ENCODE results near the gene GDF11. TPM values are rescaled to one million over a fixed set of nuclear protein-coding genes. Genes with fewer than 3 reads are reported as not detected.

The GDF11 gene
- total RNA-seq, 1 experiment from 2014 or later = 5.3 TPM

- H3K9me3 ChIP-seq (ENCODE audit: control insufficient read depth in 1 of 2, insufficient read depth in 1 of 2, low read depth in 1 of 2, low read length in 2 of 2) = no peaks in the 10 kb centered on the region
- H3K9ac ChIP-seq (ENCODE audit: low read length) = peak overlapping the region; percentile 72
- intact Hi-C loops (cut with micrococcal nuclease) = no loop called here
- H2AFZ ChIP-seq (ENCODE audit: low read depth, low read length, poor library complexity, severe bottlenecking) = no peak overlapping the region
- DNase-seq (ENCODE audit: low read depth, low spot score) = no peak
- ATAC-seq = no peak
- H4K20me1 ChIP-seq (ENCODE audit: insufficient read depth) = no peaks in the 10 kb centered on the region
- RAD21 ChIA-PET (ENCODE audit: low non-redundant PET in 1 of 2, low total read pairs in 2 of 2, uncharacterized antibody in 2 of 2, unreplicated experiment in 2 of 2) = interaction anchor here in 1 of 2 experiments (0.9 kb wide), 1 partner anchor 8 kb away, joined by 4 read pairs; the partner anchor contains the start of gene ITGA7
- peaks cover 11% of the 10 kb centered on the region; the same call in 1 of the 2 replicates for H3K27me3 ChIP-seq (ENCODE audit: insufficient read depth, low read length)
- peak overlapping the region; percentile 93 for H3K4me2 ChIP-seq (ENCODE audit: low read length)
- H3K27ac ChIP-seq (ENCODE audit: low read depth, low read length) = peak overlapping the region; percentile 84
- POLR2A ChIA-PET = no interaction called here
- BruUV-seq (replicated peaks) = TSS peak; percentile 93
- H3K9me2 ChIP-seq (ENCODE audit: insufficient read depth) = no peaks in the 10 kb centered on the region
- H3K79me2 ChIP-seq (ENCODE audit: insufficient read depth, low read length) = peaks cover 14% of the 10 kb centered on the region
- H3K4me1 ChIP-seq (ENCODE audit: control insufficient read depth in 1 of 2, insufficient read depth in 2 of 2, low read length in 2 of 2) = peaks cover 21 to 41% of the 10 kb centered on the region in 2 experiments
- H3K4me3 ChIP-seq (replicated peaks in 1 of 2; ENCODE audit: low read depth in 1 of 2, low read length in 2 of 2) = peak overlapping the region; percentile 75 to 94
- no peak for TF ChIP-seq FOSL1 (IDR thresholded peaks at IDR 0.05; ENCODE audit: low read depth)
- no peak for TF ChIP-seq ZFX (IDR thresholded peaks at IDR 0.05)
- TF ChIP-seq TCF7L2 (IDR thresholded peaks at IDR 0.05; ENCODE audit: borderline replicate concordance, extremely low read depth, insufficient read depth, insufficient read length) = no peak
- TF ChIP-seq CEBPB (IDR thresholded peaks at IDR 0.05; ENCODE audit: low read depth) = no peak
- no peak for TF ChIP-seq ATF3 (IDR thresholded peaks at IDR 0.05)
- TF ChIP-seq ZNF274 (IDR thresholded peaks at IDR 0.05; ENCODE audit: low read depth, low read length) = no peak
- TF ChIP-seq SRF (IDR thresholded peaks at IDR 0.05; ENCODE audit: low read depth) = no peak
- no peak for TF ChIP-seq EGR1 (IDR thresholded peaks at IDR 0.05; ENCODE audit: low read depth)
- H3K36me3 ChIP-seq (ENCODE audit: control insufficient read depth in 1 of 2, insufficient read depth in 2 of 2, low read length in 2 of 2) = no peaks in the 10 kb centered on the region
- CTCF ChIA-PET = interaction anchor here (0.9 to 1.3 kb wide), 5 partner anchors 9 to 59 kb away, joined by 3 to 7 read pairs (median 4); a partner anchor contains a TSS
Measured at GRCh38 chr12:55715169-55715764, 27.7 kb upstream of the GDF11 start.
